ENCODE data around the gene MON2. TPM values are rescaled to one million over a fixed set of nuclear protein-coding genes. Genes with fewer than 3 reads are reported as not detected.

Gene MON2
- 43.4 TPM for total RNA-seq (ENCODE audit: unreplicated experiment)
- long read RNA-seq, partial matches to known transcripts = 1 of 2 reads
- long read RNA-seq, other reads (novel, unspliced or antisense) = 1 of 2 reads

GRCh38 chr12:62466594-62467491, at the start of gene MON2:
TSS of gene MON2 (plus strand) at chr12:62466826. CDS start at chr12:62467208, 382 bp downstream.
- H3K9me3 Mint-ChIP-seq (ENCODE audit: unreplicated experiment) = peaks cover 7% of the 10 kb centered on the region
- peak; percentile 91 for DNase-seq
- H3K27ac Mint-ChIP-seq (ENCODE audit: unreplicated experiment) = peak within 1 kb of the TSS; percentile 75
- H3K4me1 Mint-ChIP-seq (ENCODE audit: low read depth, unreplicated experiment) = peaks cover 5% of the 10 kb centered on the region
- peak within 1 kb of the TSS; percentile 95 for H3K4me3 Mint-ChIP-seq (ENCODE audit: unreplicated experiment)
- TF ChIP-seq, protein P1, sequence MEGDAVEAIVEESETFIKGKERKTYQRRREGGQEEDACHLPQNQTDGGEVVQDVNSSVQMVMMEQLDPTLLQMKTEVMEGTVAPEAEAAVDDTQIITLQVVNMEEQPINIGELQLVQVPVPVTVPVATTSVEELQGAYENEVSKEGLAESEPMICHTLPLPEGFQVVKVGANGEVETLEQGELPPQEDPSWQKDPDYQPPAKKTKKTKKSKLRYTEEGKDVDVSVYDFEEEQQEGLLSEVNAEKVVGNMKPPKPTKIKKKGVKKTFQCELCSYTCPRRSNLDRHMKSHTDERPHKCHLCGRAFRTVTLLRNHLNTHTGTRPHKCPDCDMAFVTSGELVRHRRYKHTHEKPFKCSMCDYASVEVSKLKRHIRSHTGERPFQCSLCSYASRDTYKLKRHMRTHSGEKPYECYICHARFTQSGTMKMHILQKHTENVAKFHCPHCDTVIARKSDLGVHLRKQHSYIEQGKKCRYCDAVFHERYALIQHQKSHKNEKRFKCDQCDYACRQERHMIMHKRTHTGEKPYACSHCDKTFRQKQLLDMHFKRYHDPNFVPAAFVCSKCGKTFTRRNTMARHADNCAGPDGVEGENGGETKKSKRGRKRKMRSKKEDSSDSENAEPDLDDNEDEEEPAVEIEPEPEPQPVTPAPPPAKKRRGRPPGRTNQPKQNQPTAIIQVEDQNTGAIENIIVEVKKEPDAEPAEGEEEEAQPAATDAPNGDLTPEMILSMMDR (IDR thresholded peaks at IDR 0.05; ENCODE audit: partially characterized antibody, unreplicated experiment) = no peak
- peaks cover 4% of the 10 kb centered on the region for H3K36me3 Mint-ChIP-seq (ENCODE audit: unreplicated experiment)
- no peaks in the 10 kb centered on the region for H3K27me3 Mint-ChIP-seq (ENCODE audit: unreplicated experiment)

DNA sequence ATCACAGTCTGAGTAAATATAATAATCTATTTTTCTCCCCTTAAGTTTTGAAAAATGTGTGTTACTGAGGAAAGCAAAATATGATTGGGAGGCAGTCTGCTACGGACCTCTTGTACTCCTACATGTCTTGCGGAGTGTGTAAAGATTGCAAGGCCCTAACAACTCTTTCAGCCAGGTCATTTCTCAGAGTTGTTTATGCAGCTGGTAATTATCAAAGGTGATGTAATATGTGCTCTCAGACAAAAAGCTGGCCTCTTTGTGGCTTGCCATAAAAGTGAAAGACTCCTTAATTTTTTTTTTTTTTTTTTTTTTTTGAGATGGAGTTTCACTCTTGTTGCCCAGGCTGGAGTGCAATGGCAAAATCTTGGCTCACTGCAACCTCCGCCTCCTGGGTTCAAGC, 40.5 kb upstream of the MON2 start:
- H3K9me3 Mint-ChIP-seq (ENCODE audit: unreplicated experiment) = peaks cover 3% of the 10 kb centered on the region
- H3K4me1 Mint-ChIP-seq (ENCODE audit: low read depth, unreplicated experiment) = no peaks in the 10 kb centered on the region
- H3K36me3 Mint-ChIP-seq (ENCODE audit: unreplicated experiment) = no peaks in the 10 kb centered on the region
- no peaks in the 10 kb centered on the region for H3K27me3 Mint-ChIP-seq (ENCODE audit: unreplicated experiment)
- H3K27ac Mint-ChIP-seq (ENCODE audit: unreplicated experiment) = no peak overlapping the region
- H3K4me3 Mint-ChIP-seq (ENCODE audit: unreplicated experiment) = no peak overlapping the region
- TF ChIP-seq, protein P1 (IDR thresholded peaks at IDR 0.05; ENCODE audit: partially characterized antibody, unreplicated experiment) = no peak
- no peak for DNase-seq

DNA sequence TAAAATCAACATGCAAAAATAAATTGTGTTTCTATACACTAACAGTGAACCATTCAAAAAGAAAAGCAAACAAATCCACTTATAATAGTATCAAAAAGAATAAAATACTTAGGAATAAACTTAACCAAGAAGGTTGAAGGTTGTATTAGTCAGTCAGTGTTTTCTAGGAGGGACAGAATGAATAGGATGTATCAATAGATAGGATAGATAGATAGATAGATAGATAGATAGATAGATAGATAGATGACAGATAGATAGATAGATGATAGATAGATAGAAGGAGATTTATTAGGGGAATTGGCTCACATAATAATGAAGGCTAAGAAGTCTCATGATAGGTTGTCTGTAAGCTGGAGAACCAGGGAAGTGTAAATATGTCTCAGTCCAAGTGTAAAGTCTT, 37.2 kb upstream of the MON2 start:
- H3K27me3 Mint-ChIP-seq (ENCODE audit: unreplicated experiment) = no peaks in the 10 kb centered on the region

DNA sequence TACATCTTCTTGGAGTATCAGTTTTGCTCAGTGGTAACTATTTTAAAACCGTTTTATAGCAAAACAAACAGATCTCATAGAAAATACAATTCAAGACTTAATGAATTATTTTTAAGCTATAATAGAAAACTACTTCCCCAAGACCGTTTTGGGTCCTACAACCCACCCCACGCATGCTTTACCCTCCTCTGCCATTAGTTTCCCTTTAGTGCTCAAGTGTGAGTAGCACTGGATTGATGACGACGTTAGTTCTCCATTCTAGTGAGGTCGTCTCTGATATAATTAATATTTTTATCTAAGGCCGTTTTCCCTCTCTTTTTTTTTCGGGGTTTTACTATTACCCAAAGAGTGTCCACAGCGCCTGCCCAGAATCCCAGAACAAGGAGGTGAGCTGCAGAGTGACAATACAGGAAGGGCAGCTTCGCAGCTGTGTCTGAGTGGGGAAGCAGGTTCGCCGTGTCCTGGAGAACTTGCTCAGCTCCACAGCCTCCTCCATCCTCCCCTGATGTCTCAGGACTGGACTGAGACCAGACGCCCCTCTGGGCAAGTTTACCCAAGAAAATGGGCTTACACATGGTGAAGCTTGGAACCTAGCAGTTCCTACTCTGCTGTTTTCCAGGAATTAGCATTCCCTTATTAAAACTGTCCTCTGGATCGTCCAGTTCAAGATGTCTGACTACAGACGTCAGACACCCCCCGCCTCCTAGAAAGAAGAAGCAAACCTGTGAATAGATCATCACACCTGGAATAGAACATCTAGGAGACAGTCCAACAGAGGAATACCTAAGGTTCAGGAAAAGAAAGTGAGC, 31.9 kb upstream of the MON2 start:
- DNase-seq = no peak
- Mint-ChIP-seq H3K4me3 (ENCODE audit: unreplicated experiment) (peak overlapping the region; percentile 62), H3K4me1 (ENCODE audit: low read depth, unreplicated experiment) (no peaks in the 10 kb centered on the region), H3K9me3 (ENCODE audit: unreplicated experiment) (no peaks in the 10 kb centered on the region), H3K36me3 (ENCODE audit: unreplicated experiment) (no peaks in the 10 kb centered on the region), H3K27ac (ENCODE audit: unreplicated experiment) (no peak overlapping the region), H3K27me3 (ENCODE audit: unreplicated experiment) (peaks cover 6% of the 10 kb centered on the region)
- TF ChIP-seq, protein P1 (IDR thresholded peaks at IDR 0.05; ENCODE audit: partially characterized antibody, unreplicated experiment) = no peak

More for the DNA sequence above, 37.2 kb upstream of the MON2 start:
- DNase-seq = no peak
- no peak overlapping the region for H3K27ac Mint-ChIP-seq (ENCODE audit: unreplicated experiment)
- TF ChIP-seq, protein P1 (IDR thresholded peaks at IDR 0.05; ENCODE audit: partially characterized antibody, unreplicated experiment) = no peak
- H3K4me3 Mint-ChIP-seq (ENCODE audit: unreplicated experiment) = no peak overlapping the region
- no peaks in the 10 kb centered on the region for H3K4me1 Mint-ChIP-seq (ENCODE audit: low read depth, unreplicated experiment)
- no peaks in the 10 kb centered on the region for H3K36me3 Mint-ChIP-seq (ENCODE audit: unreplicated experiment)
- peaks cover 3% of the 10 kb centered on the region for H3K9me3 Mint-ChIP-seq (ENCODE audit: unreplicated experiment)

Measured in glutamatergic neuron (in vitro differentiated cells).